HG03196 (cell line): ENCODE results near the gene PRICKLE4.

Experiments used
- ATAC-seq: cut with Tn5 transposase; IDR thresholded peaks from one replicate; pipeline ENCODE4 v1.9.1; 2021; ENCODE audit not compliant: unreplicated experiment

Gene PRICKLE4

GRCh38 chr6:41770381-41771057, 10.1 kb upstream of the PRICKLE4 start:
- ATAC-seq: no peak

- ATAC-seq: no peak
These were observed 9.3 kb upstream of the PRICKLE4 start for GRCh38 chr6:41771058-41771983.

DNA sequence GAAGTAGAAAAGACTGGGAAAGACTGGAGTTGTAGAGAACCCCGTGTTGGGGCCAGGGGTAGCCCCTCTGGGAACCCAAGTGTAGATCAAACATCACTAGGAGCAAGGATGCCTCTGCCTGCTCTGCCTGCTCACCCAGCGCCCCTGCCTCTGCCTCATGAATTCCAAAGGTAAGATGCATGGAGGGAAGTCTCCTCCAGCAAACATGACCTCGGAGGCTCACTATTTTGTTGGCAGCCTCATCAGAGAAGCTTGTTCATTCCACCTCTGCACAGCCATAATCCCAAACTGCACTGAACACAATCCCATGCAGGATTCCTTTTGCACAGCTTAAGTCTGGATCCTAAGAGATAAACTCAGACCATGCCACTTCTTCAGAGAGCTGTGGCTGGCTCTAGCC, 5.7 kb upstream of the PRICKLE4 start:
- no peak for ATAC-seq

DNA sequence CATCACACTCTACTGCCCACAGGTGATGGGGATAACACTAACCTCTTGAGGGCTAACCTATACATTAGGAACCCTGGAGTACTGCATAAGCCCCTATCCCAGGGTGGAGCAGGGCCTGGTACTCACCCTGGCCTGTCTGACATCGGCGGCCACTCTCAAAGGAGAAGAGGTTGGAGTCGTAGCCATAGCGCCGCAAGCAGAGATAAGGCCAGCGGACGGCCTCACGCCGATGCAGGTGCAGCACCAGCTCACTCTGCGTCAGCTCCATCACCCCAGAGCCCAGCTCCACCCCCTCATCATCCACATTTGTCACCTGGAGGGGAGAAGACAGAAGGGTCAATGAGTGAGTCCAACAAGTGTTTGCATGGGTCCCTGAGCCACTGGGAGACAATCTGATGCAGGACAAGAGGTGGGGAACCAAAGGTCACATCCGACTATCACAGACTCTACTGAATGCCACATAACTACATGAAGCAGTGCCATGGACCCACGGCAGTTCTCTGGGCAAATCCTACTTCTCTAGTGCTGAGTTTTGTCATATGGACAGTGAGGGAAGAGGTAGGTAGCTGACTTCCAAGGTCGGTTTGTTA, 5.2 kb upstream of the PRICKLE4 start:
- ATAC-seq: no peak

DNA sequence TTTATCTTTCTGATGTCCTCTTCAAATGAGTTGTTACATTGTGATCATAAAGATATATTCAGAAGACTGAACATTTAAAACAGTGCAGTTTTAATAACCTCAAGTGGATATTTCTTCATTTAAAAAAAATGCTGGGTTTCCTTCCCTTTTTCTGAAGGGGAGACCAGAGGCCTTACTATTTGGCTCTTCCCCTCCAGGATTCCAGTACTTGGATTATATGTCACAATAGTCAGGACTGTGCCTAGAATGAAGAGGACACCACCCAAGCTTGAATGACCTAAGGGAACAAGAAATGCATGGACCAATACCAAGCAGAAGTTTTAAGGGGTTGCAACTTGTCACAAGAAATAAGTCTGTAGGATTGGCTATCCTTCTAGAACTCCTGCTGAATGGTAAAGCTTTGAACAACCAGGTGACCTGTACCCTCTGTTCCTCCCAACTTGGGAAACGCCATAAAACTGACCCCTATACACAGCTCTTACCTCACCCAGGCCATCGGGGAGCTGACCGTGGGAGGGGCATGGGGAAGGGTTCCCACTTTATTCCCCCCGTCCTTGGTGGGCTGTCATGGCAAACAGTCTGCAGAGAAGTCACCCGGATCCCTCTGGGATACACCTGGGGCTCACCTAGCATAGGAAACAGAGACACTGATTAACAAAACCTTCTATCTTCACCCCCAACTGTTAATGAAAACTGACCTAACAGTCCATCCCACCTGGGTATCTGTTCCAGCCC, 2.9 kb upstream of the PRICKLE4 start:
- no peak for ATAC-seq

GRCh38 chr6:41778895-41779294, 1.7 kb upstream of the PRICKLE4 start:
- ATAC-seq: no peak

- ATAC-seq: no peak
These were observed 1.2 kb upstream of the PRICKLE4 start for GRCh38 chr6:41779336-41779735.

GRCh38 chr6:41779788-41780550, 613 bp upstream of the PRICKLE4 start, which contains the start of gene FRS3:
Gene FRS3 (minus strand): TSS chr6:41779900. CDS start chr6:41776987, 2,913 bp downstream.
- ATAC-seq: peak; percentile 92

GRCh38 chr6:41781366-41781730, 766 bp downstream of the PRICKLE4 start:
- no peak for ATAC-seq

DNA sequence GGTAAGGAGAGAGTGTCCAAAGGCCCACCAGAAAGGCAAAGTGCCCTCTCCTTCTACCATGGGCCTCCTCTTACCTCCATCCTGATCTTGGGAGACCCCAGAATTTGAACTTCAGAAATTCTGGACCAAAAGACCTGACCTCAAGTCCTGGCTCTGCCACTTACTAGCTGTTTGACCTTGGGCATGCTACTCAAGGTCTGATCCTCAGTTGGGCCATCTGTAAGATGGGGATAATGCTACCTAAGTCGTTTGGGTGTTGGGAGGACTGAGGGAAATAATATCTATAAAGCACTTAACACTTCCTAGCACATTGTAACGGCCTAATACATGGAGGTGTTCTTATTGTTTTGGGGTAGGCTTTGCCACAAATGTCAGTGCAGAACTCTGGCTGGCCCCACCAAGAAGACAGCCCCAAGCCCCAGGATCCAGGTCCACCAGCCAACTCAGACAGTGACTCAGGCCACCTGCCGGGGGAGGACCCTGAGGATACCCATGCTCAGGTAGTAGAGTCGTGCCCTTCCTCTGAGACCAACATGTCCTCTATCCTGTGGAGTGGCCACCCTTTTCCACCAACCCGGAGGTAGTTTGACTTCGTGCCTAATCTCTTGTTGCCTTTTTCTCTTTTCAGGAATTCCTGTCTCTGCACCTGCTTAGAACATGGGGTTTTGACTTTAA, 2.7 kb downstream of the PRICKLE4 start:
- no peak for ATAC-seq

GRCh38 chr6:41784581-41785171, 4.1 kb downstream of the PRICKLE4 start:
- no peak for ATAC-seq

DNA sequence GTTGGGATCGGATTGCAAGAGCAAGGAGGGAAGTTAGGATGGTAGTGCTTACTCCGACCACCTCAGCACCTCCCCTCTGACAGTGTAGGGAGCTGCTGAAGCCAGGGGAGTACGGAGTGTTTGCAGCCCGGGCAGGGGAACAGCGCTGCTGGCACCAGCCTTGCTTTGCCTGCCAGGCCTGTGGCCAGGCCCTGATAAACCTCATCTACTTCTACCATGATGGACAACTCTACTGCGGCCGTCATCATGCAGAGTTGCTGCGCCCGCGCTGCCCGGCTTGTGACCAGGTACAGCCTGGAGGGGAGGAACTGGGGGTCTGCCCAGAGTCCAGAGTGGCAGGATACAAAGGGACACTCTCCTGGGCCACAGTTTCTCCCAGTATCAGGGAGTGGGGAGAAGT, 4.7 kb downstream of the PRICKLE4 start:
- ATAC-seq: no peak

GRCh38 chr6:41785689-41786450, 5.3 kb downstream of the PRICKLE4 start:
- ATAC-seq: no peak

DNA sequence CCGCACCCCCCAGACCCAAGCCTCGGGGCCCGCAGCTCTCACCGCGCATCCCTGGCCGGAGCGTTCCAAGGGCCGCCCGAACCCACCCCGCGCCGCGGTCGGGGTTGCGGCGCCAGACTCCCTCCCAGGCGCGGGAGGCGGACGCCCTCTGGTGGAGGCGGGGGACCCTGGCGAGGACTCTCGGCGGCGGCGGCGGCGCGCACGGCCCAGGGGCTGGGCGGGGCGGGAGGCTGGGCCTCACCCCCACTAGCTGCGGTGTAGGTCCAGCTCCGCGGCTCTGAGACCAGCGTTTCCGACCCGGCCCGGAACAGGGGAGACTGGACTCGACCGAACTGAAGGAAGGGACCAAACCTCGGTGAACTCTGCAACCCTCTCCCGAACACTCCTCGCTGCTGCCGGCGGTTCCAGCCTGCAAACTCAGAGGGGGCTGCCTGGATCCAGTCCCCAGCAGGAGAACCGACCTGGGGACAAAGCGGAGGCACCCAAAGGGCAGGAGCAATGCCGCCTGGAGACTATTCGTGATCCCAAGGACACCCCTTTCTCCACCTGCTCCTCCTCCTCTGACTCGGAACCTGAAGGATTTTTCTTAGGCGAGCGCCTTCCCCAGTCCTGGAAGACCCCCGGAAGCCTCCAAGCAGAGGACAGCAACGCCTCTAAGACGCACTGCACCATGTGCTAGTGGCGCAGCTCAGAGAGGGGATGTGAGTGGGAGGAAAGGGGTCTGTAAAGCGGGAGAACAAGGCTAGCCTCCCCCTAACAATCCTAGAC, 6.1 kb downstream of the PRICKLE4 start:
- peak; percentile 50 for ATAC-seq

DNA sequence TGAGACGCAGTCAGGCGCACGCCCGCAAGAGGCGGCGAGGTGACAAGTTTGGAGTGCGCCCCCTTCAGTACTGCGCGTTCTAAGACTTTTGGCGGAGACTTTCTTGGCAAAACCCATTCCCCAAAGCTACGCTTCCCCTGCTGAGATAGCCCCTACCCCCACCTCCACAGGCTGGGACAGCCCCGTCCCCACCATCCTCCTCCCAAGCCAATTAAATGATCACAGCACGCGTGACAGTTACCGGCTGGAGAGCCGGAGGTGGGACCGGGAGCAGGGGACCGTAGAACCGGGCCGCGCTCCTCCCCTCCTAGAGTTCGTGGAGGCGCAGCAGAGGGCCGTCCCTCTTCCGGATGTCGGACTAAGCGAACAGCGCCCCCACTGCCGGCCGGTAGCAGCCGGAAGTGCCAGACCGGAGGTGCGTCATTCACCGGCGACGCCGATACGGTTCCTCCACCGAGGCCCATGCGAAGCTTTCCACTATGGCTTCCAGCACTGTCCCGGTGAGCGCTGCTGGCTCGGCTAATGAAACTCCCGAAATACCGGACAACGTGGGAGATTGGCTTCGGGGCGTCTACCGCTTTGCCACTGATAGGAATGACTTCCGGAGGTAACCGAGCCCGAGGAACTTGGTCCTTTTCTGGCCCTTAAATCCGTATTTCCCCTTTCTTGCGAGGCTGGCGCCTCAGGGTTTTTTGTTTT, 6.8 kb downstream of the PRICKLE4 start, which contains the start of gene TOMM6:
TSS of gene TOMM6 (plus strand) at position 476 of the 699 bp plus-strand sequence. CDS start at position 480, 4 bp downstream.
- ATAC-seq: peak; percentile 80

DNA sequence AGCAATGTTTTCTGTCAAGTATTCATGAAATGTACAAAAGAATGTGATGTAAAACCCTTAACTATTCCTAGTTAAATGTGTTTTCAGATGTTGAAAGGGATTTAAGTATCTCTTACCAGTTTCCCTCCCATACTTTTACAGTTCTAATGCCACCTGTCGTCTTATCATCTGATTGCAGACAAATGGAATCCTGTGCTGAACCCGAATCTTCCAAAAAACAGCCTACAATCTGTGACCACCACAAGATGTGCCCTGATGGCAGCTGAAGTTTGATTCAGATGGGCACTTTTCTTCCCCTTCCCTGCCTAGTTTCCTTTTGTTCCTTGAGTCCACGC, 8.8 kb downstream of the PRICKLE4 start:
- ATAC-seq: no peak

DNA sequence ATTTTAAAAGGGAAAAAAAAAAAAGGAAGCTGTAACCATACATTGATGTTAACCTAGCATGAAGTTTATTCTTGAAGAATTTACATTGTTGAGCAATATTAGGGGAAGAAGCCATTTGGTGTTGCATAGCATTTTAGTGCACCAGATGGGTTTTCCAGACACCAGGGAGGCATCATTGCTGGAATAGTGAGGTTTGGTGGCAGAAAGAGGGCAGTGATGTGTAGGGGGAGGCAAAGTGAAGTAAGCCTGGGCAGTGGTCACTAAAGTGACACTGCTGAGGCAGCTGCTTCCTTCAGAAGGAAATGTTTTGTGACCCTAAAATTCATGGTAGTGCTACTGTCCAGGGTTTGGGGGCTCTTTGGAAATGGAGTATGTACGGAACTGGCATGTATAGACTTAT, 9.5 kb downstream of the PRICKLE4 start:
- ATAC-seq: no peak
